Measurements from ENCODE around the gene DHRSX.

DNA sequence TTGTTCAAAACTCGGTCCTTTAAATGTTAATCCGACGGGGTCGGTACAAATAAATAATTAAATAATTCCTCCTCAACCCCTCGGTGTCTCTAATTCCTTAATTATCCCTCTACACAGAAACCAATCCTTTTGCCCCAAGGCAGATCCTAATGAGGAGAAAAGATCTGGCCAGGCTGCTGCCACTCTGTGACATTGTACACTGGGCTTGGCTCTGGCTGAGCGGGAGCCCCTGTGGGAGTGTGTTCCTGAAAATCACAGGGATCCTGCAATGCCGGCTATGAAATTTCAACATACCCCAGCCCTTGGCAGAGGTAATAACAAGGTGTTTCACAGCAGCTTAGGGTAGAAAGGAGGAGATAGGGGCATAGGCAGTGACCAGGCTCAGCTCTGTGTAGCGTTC lies 96.0 kb downstream of the DHRSX start:
- TF ChIP-seq SALL2 (tag by site-specific recombination; IDR thresholded peaks at IDR 0.05; ENCODE audit: borderline replicate concordance) (no peak), ZNF777 (tag by site-specific recombination; IDR thresholded peaks at IDR 0.05; ENCODE audit: borderline replicate concordance) (no peak), ZNF140 (tag by site-specific recombination; IDR thresholded peaks at IDR 0.05) (no peak), ZNF292 (tag by site-specific recombination; IDR thresholded peaks at IDR 0.05; ENCODE audit: borderline replicate concordance, low read depth) (no peak), MZF1 (tag by site-specific recombination; IDR thresholded peaks at IDR 0.05; ENCODE audit: borderline replicate concordance) (no peak), HOXA7 (CRISPR knock-in tag; IDR thresholded peaks at IDR 0.05; ENCODE audit: borderline replicate concordance) (no peak), ZNF549 (tag by site-specific recombination; IDR thresholded peaks at IDR 0.05) (no peak)
- TF ChIP-seq, protein P1, sequence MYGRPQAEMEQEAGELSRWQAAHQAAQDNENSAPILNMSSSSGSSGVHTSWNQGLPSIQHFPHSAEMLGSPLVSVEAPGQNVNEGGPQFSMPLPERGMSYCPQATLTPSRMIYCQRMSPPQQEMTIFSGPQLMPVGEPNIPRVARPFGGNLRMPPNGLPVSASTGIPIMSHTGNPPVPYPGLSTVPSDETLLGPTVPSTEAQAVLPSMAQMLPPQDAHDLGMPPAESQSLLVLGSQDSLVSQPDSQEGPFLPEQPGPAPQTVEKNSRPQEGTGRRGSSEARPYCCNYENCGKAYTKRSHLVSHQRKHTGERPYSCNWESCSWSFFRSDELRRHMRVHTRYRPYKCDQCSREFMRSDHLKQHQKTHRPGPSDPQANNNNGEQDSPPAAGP (tag by site-specific recombination; IDR thresholded peaks at IDR 0.05), result no peak
- TF ChIP-seq, protein P2, sequence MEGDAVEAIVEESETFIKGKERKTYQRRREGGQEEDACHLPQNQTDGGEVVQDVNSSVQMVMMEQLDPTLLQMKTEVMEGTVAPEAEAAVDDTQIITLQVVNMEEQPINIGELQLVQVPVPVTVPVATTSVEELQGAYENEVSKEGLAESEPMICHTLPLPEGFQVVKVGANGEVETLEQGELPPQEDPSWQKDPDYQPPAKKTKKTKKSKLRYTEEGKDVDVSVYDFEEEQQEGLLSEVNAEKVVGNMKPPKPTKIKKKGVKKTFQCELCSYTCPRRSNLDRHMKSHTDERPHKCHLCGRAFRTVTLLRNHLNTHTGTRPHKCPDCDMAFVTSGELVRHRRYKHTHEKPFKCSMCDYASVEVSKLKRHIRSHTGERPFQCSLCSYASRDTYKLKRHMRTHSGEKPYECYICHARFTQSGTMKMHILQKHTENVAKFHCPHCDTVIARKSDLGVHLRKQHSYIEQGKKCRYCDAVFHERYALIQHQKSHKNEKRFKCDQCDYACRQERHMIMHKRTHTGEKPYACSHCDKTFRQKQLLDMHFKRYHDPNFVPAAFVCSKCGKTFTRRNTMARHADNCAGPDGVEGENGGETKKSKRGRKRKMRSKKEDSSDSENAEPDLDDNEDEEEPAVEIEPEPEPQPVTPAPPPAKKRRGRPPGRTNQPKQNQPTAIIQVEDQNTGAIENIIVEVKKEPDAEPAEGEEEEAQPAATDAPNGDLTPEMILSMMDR (tag by site-specific recombination; IDR thresholded peaks at IDR 0.05), result no peak

All from HEK293 (cell line).